Stimulated activated CD8-positive, alpha-beta memory T cell treated with anti-CD3 and anti-CD28 coated beads, Interleukin-15, amount 100 ng/mL, for 4 hours (primary cell): ENCODE measurements around the gene AHRR.
"Not testable (repeated sequence)": the region's sequence is repeated elsewhere in the genome, so short reads cannot be mapped to it uniquely, and the experiment has no call there.

ENCODE experiments used
- DNase-seq, 2 donors: peaks; one replicate each; pipeline ENCODE4 v3.0.0-alpha.2; 2020; ENCODE audit warnings: low read depth in 2 of 2

The AHRR gene

GRCh38 chr5:321230-321725 is at the start of gene AHRR:
AHRR (plus strand) TSS chr5:321714; CDS start chr5:343903, 22,189 bp downstream.
- no peak for DNase-seq

- DNase-seq, result not testable (repeated sequence)
These were observed 49.7 kb upstream of the AHRR start for GRCh38 chr5:271828-272167.

GRCh38 chr5:273091-273490 is 48.4 kb upstream of the AHRR start:
- not testable (repeated sequence) for DNase-seq

GRCh38 chr5:273491-273890 is 48.0 kb upstream of the AHRR start:
- DNase-seq, result not testable (repeated sequence)

- DNase-seq, result not testable (repeated sequence)
These were observed 47.2 kb upstream of the AHRR start for GRCh38 chr5:274346-274745.

GRCh38 chr5:278646-279045 is 42.9 kb upstream of the AHRR start:
- DNase-seq, result no peak

GRCh38 chr5:279051-279665 is 42.4 kb upstream of the AHRR start:
- DNase-seq, result not testable (repeated sequence)

GRCh38 chr5:285991-286557 is 35.4 kb upstream of the AHRR start:
- DNase-seq, result no peak

- not testable (repeated sequence) for DNase-seq
These were observed 31.3 kb upstream of the AHRR start for GRCh38 chr5:290200-290599.

GRCh38 chr5:291345-291744 is 30.2 kb upstream of the AHRR start:
- DNase-seq, result not testable (repeated sequence)

- not testable (repeated sequence) for DNase-seq
These were observed 26.7 kb upstream of the AHRR start for GRCh38 chr5:294788-295187.

- not testable (repeated sequence) for DNase-seq
These were observed 25.3 kb upstream of the AHRR start for GRCh38 chr5:296207-296606.

- not testable (repeated sequence) for DNase-seq
These were observed 24.6 kb upstream of the AHRR start for GRCh38 chr5:296954-297353.

- DNase-seq, result not testable (repeated sequence)
These were observed 24.1 kb upstream of the AHRR start for GRCh38 chr5:297448-297847.

GRCh38 chr5:297991-298736 is 23.4 kb upstream of the AHRR start:
- DNase-seq, result not testable (repeated sequence)

GRCh38 chr5:298737-299125 is 22.8 kb upstream of the AHRR start:
- DNase-seq, result no peak

GRCh38 chr5:299921-300320 is 21.6 kb upstream of the AHRR start:
- DNase-seq, result not testable (repeated sequence)

GRCh38 chr5:300691-301435 is 20.7 kb upstream of the AHRR start:
- not testable (repeated sequence) for DNase-seq

- not testable (repeated sequence) for DNase-seq
These were observed 19.1 kb upstream of the AHRR start for GRCh38 chr5:302416-302815.

- no peak for DNase-seq
These were observed 18.5 kb upstream of the AHRR start for GRCh38 chr5:302966-303365.

- DNase-seq, result not testable (repeated sequence)
These were observed 17.8 kb upstream of the AHRR start for GRCh38 chr5:303741-304140.

GRCh38 chr5:305050-305449 is 16.5 kb upstream of the AHRR start:
- no peak for DNase-seq
